ENCODE results near the gene ACTRT3. TPM values are rescaled to one million over a fixed set of nuclear protein-coding genes. Genes with fewer than 3 reads are reported as not detected.

The ACTRT3 gene
- 1.7 and 2.0 TPM in 2 replicates for total RNA-seq

GRCh38 chr3:169769287-169770181 is at the start of gene ACTRT3:
Gene ACTRT3, minus strand, starts transcription at chr3:169769561. Its CDS starts 41 bp downstream, at chr3:169769520.
- peak in 1 of 2 donors; percentile 57 for DNase-seq (ENCODE audit: low read depth in 2 of 2)

- DNase-seq (ENCODE audit: low read depth in 2 of 2), result no peak
These were observed 49.0 kb upstream of the ACTRT3 start for GRCh38 chr3:169818316-169818715.

GRCh38 chr3:169815590-169816150 is 46.3 kb upstream of the ACTRT3 start:
- DNase-seq (ENCODE audit: low read depth in 2 of 2), result no peak

GRCh38 chr3:169813757-169814517 is 44.6 kb upstream of the ACTRT3 start:
- peak in 1 of 2 donors; percentile 33 for DNase-seq (ENCODE audit: low read depth in 2 of 2)

GRCh38 chr3:169813278-169813677 is 43.9 kb upstream of the ACTRT3 start:
- no peak for DNase-seq (ENCODE audit: low read depth in 2 of 2)

- DNase-seq (ENCODE audit: low read depth in 2 of 2), result peak; percentile 47 to 74
These were observed 43.2 kb upstream of the ACTRT3 start, which contains the start of the genes LRRC34 and LRRIQ4 for GRCh38 chr3:169812332-169813235. Gene LRRC34, minus strand, starts transcription at chr3:169812904. Its CDS starts 356 bp downstream, at chr3:169812548. Gene LRRIQ4, plus strand, starts transcription at chr3:169812870. Its CDS starts 9,052 bp downstream, at chr3:169821922.

GRCh38 chr3:169811631-169812331 is 42.4 kb upstream of the ACTRT3 start:
- peak in 1 of 2 donors; percentile 39 for DNase-seq (ENCODE audit: low read depth in 2 of 2)

- DNase-seq (ENCODE audit: low read depth in 2 of 2), result no peak
These were observed 40.0 kb upstream of the ACTRT3 start for GRCh38 chr3:169809230-169809795.

- DNase-seq (ENCODE audit: low read depth in 2 of 2), result no peak
These were observed 35.3 kb upstream of the ACTRT3 start for GRCh38 chr3:169804681-169805080.

- DNase-seq (ENCODE audit: low read depth in 2 of 2), result no peak
These were observed 23.0 kb upstream of the ACTRT3 start for GRCh38 chr3:169792359-169792758.

- no peak for DNase-seq (ENCODE audit: low read depth in 2 of 2)
These were observed 21.5 kb upstream of the ACTRT3 start for GRCh38 chr3:169790687-169791429.

GRCh38 chr3:169790219-169790618 is 20.9 kb upstream of the ACTRT3 start:
- no peak for DNase-seq (ENCODE audit: low read depth in 2 of 2)

- no peak for DNase-seq (ENCODE audit: low read depth in 2 of 2)
These were observed 18.4 kb upstream of the ACTRT3 start for GRCh38 chr3:169787791-169788190.

- no peak for DNase-seq (ENCODE audit: low read depth in 2 of 2)
These were observed 17.8 kb upstream of the ACTRT3 start for GRCh38 chr3:169787120-169787519.

GRCh38 chr3:169781209-169781855 is 12.0 kb upstream of the ACTRT3 start:
- DNase-seq (ENCODE audit: low read depth in 2 of 2), result no peak

GRCh38 chr3:169780742-169781141 is 11.4 kb upstream of the ACTRT3 start:
- no peak for DNase-seq (ENCODE audit: low read depth in 2 of 2)

GRCh38 chr3:169777822-169778221 is 8.5 kb upstream of the ACTRT3 start:
- no peak for DNase-seq (ENCODE audit: low read depth in 2 of 2)

- DNase-seq (ENCODE audit: low read depth in 2 of 2), result peak in 1 of 2 donors; percentile 22
These were observed 4.8 kb upstream of the ACTRT3 start for GRCh38 chr3:169774186-169774585.

Data from dermis microvascular lymphatic vessel endothelial cell (primary cell).